Activated T-helper 2 cell treated with anti-CD3 and anti-CD28 coated beads, Interferon-gamma antibody, Interleukin-2, Interleukin-4, amounts not matched to agents 10 μg/mL and 5 μg/mL and 100 μg/mL, durations not matched to agents 14 hours and 24 hours and 36 hours (primary cell): ENCODE results near the gene SEZ6L2. TPM values are rescaled to one million over a fixed set of nuclear protein-coding genes. Genes with fewer than 3 reads are reported as not detected.

Source experiments
- DNase-seq: peaks from one replicate; pipeline ENCODE4 v3.0.0; 2021; ENCODE audit warnings: low spot score
- H3K27ac Mint-ChIP-seq: one replicate; pipeline ENCODE4 v1.8.0; 2021; ENCODE audit warnings: mixed read lengths
- H3K27me3 Mint-ChIP-seq: one replicate; pipeline ENCODE4 v1.8.0; 2021; ENCODE audit warnings: low read depth, mixed read lengths
- H3K36me3 Mint-ChIP-seq: one replicate; pipeline ENCODE4 v1.8.0; 2021; ENCODE audit warnings: low read depth, mixed read lengths
- H3K4me1 Mint-ChIP-seq: one replicate; pipeline ENCODE4 v1.8.0; 2021; ENCODE audit warnings: low read depth, mixed read lengths
- H3K4me3 Mint-ChIP-seq: one replicate; pipeline ENCODE4 v1.8.0; 2021; ENCODE audit warnings: low read depth, mild to moderate bottlenecking, moderate library complexity, mixed read lengths
- H3K9me3 Mint-ChIP-seq: one replicate; pipeline ENCODE4 v1.8.0; 2021; ENCODE audit warnings: mixed read lengths
- intact Hi-C: fragments of 100-400 bp; cut with micrococcal nuclease; formaldehyde crosslinking; loops from one replicate; pipeline ENCODE4 v1.15.1; 2023
- total RNA-seq: library from RNA; stranded (reverse); gene quantifications from 2 replicates; pipeline ENCODE4 v1.2.3, GENCODE V29; 2022

SEZ6L2 gene
- total RNA-seq, 1 donor from 2014 or later: 0.11 TPM

GRCh38 chr16:29854520-29855100 is 44.7 kb downstream of the SEZ6L2 start:
- no peak overlapping the region for H3K4me3 Mint-ChIP-seq
- no peak overlapping the region for H3K27ac Mint-ChIP-seq
- intact Hi-C loops: no loop called here

GRCh38 chr16:29852654-29853053 is 46.7 kb downstream of the SEZ6L2 start:
- DNase-seq: no peak
- H3K9me3 Mint-ChIP-seq: no peaks in the 10 kb centered on the region
- H3K36me3 Mint-ChIP-seq: peaks cover 21% of the 10 kb centered on the region
- H3K4me3 Mint-ChIP-seq: no peak overlapping the region
- intact Hi-C loops: no loop called here
- peaks cover 5% of the 10 kb centered on the region for H3K4me1 Mint-ChIP-seq
- no peak overlapping the region for H3K27ac Mint-ChIP-seq
- H3K27me3 Mint-ChIP-seq: no peaks in the 10 kb centered on the region

More at GRCh38 chr16:29854520-29855100, 44.7 kb downstream of the SEZ6L2 start:
- Mint-ChIP-seq H3K27me3 (no peaks in the 10 kb centered on the region), H3K9me3 (no peaks in the 10 kb centered on the region), H3K36me3 (peaks cover 31% of the 10 kb centered on the region), H3K4me1 (peaks cover 3% of the 10 kb centered on the region)
- DNase-seq: no peak

GRCh38 chr16:29850998-29851397 is 48.4 kb downstream of the SEZ6L2 start:
- no peak for DNase-seq
- Mint-ChIP-seq H3K4me3 (no peak overlapping the region), H3K4me1 (peaks cover 5% of the 10 kb centered on the region), H3K9me3 (no peaks in the 10 kb centered on the region), H3K27ac (no peak overlapping the region), H3K27me3 (no peaks in the 10 kb centered on the region), H3K36me3 (peaks cover 24% of the 10 kb centered on the region)
- intact Hi-C loops: no loop called here

GRCh38 chr16:29849505-29849904 is 49.8 kb downstream of the SEZ6L2 start:
- Mint-ChIP-seq H3K27me3 (no peaks in the 10 kb centered on the region), H3K27ac (no peak overlapping the region), H3K4me3 (no peak overlapping the region), H3K4me1 (peaks cover 5% of the 10 kb centered on the region), H3K9me3 (no peaks in the 10 kb centered on the region), H3K36me3 (peaks cover 37% of the 10 kb centered on the region)
- DNase-seq: no peak
- intact Hi-C loops: no loop called here

- no peaks in the 10 kb centered on the region for H3K9me3 Mint-ChIP-seq
- no peak overlapping the region for H3K4me3 Mint-ChIP-seq
- no peak overlapping the region for H3K27ac Mint-ChIP-seq
- intact Hi-C loops: no loop called here
- peaks cover 41% of the 10 kb centered on the region for H3K36me3 Mint-ChIP-seq
- H3K27me3 Mint-ChIP-seq: no peaks in the 10 kb centered on the region
- peak; percentile 68 for DNase-seq
- peaks cover 5% of the 10 kb centered on the region for H3K4me1 Mint-ChIP-seq
Measured at GRCh38 chr16:29848420-29849297, 50.7 kb downstream of the SEZ6L2 start.

GRCh38 chr16:29845656-29846055 is 53.7 kb downstream of the SEZ6L2 start:
- Mint-ChIP-seq H3K27ac (no peak overlapping the region), H3K4me1 (peaks cover 5% of the 10 kb centered on the region), H3K27me3 (no peaks in the 10 kb centered on the region), H3K9me3 (no peaks in the 10 kb centered on the region), H3K4me3 (no peak overlapping the region), H3K36me3 (peaks cover 54% of the 10 kb centered on the region)
- no peak for DNase-seq
- intact Hi-C loops: no loop called here

- Mint-ChIP-seq H3K36me3 (peaks cover 54% of the 10 kb centered on the region), H3K9me3 (no peaks in the 10 kb centered on the region), H3K4me1 (peaks cover 5% of the 10 kb centered on the region), H3K27ac (no peak overlapping the region), H3K27me3 (no peaks in the 10 kb centered on the region), H3K4me3 (no peak overlapping the region)
- intact Hi-C loops: no loop called here
- no peak for DNase-seq
Measured at GRCh38 chr16:29844575-29845331, 54.6 kb downstream of the SEZ6L2 start.

- no peak overlapping the region for H3K27ac Mint-ChIP-seq
- intact Hi-C loops: no loop called here
- peaks cover 5% of the 10 kb centered on the region for H3K4me1 Mint-ChIP-seq
Measured at GRCh38 chr16:29843931-29844330, 55.4 kb downstream of the SEZ6L2 start.

GRCh38 chr16:29842732-29843346 is 56.5 kb downstream of the SEZ6L2 start:
- no peak overlapping the region for H3K4me3 Mint-ChIP-seq
- no peaks in the 10 kb centered on the region for H3K27me3 Mint-ChIP-seq
- no peak overlapping the region for H3K27ac Mint-ChIP-seq
- H3K36me3 Mint-ChIP-seq: peaks cover 55% of the 10 kb centered on the region
- no peaks in the 10 kb centered on the region for H3K4me1 Mint-ChIP-seq
- no peak for DNase-seq
- intact Hi-C loops: no loop called here
- no peaks in the 10 kb centered on the region for H3K9me3 Mint-ChIP-seq

More at GRCh38 chr16:29843931-29844330, 55.4 kb downstream of the SEZ6L2 start:
- Mint-ChIP-seq H3K4me3 (no peak overlapping the region), H3K27me3 (no peaks in the 10 kb centered on the region), H3K36me3 (peaks cover 57% of the 10 kb centered on the region), H3K9me3 (no peaks in the 10 kb centered on the region)
- DNase-seq: no peak

GRCh38 chr16:29841631-29842030 is 57.7 kb downstream of the SEZ6L2 start:
- no peak for DNase-seq
- H3K27ac Mint-ChIP-seq: no peak overlapping the region
- no peaks in the 10 kb centered on the region for H3K27me3 Mint-ChIP-seq
- intact Hi-C loops: no loop called here
- peaks cover 62% of the 10 kb centered on the region for H3K36me3 Mint-ChIP-seq
- H3K4me1 Mint-ChIP-seq: no peaks in the 10 kb centered on the region
- no peak overlapping the region for H3K4me3 Mint-ChIP-seq
- no peaks in the 10 kb centered on the region for H3K9me3 Mint-ChIP-seq

GRCh38 chr16:29840240-29840639 is 59.1 kb downstream of the SEZ6L2 start:
- Mint-ChIP-seq H3K27me3 (no peaks in the 10 kb centered on the region), H3K4me3 (no peak overlapping the region), H3K36me3 (peaks cover 65% of the 10 kb centered on the region), H3K27ac (no peak overlapping the region), H3K4me1 (no peaks in the 10 kb centered on the region), H3K9me3 (no peaks in the 10 kb centered on the region)
- intact Hi-C loops: no loop called here
- DNase-seq: no peak

- intact Hi-C loops: no loop called here
- H3K27ac Mint-ChIP-seq: no peak overlapping the region
- DNase-seq: no peak
- no peaks in the 10 kb centered on the region for H3K4me1 Mint-ChIP-seq
- H3K9me3 Mint-ChIP-seq: no peaks in the 10 kb centered on the region
- no peak overlapping the region for H3K4me3 Mint-ChIP-seq
- H3K36me3 Mint-ChIP-seq: peaks cover 63% of the 10 kb centered on the region
- no peaks in the 10 kb centered on the region for H3K27me3 Mint-ChIP-seq
Measured at GRCh38 chr16:29839822-29840221, 59.5 kb downstream of the SEZ6L2 start.
